HL-60 (cell line): ENCODE data around the gene ITIH4.

Experiments used
- DNase-seq, 2 experiments: peaks; one replicate each; pipeline ENCODE4 v3.0.0-alpha.2; 2010 to 2020; ENCODE audit warnings: low read depth in 1 of 2, low spot score in 1 of 2
- H3K27ac ChIP-seq: fragments of 250-450 bp; sonication (Bioruptor Pico); replicated peaks from 2 replicates; pipeline ENCODE4 v1.5.1; 2020; ENCODE audit warnings: mild to moderate bottlenecking, moderate library complexity
- H3K27me3 ChIP-seq: fragments of 250-450 bp; sonication (Bioruptor Pico); 2 replicates; pipeline ENCODE4 v1.5.1; 2021; ENCODE audit warnings: mild to moderate bottlenecking, moderate library complexity; ENCODE audit not compliant: insufficient read depth, poor library complexity, severe bottlenecking
- H3K4me3 ChIP-seq: replicated peaks from 2 replicates; pipeline ENCODE4 v1.5.1; 2011; ENCODE audit warnings: mild to moderate bottlenecking, control low read depth, low read length; ENCODE audit not compliant: insufficient read depth
- GABPA ChIP-seq: IDR thresholded peaks from 2 replicates; pipeline ENCODE4 v1.6.1; 2012; ENCODE audit warnings: low read depth
- POLR2AphosphoS5 ChIP-seq: IDR thresholded peaks from 2 replicates; pipeline ENCODE4 v1.6.1; 2012; ENCODE audit warnings: low read depth
- SPI1 ChIP-seq: IDR thresholded peaks from 2 replicates; pipeline ENCODE4 v1.6.1; 2012; ENCODE audit warnings: low read depth, mild to moderate bottlenecking, borderline replicate concordance
- TF ChIP-seq, protein P1 (sequence below): IDR thresholded peaks from 2 replicates; pipeline ENCODE4 v1.6.1; 2012; ENCODE audit warnings: low read depth; ENCODE audit not compliant: insufficient replicate concordance
- TF ChIP-seq, protein P2 (sequence below): IDR thresholded peaks from one replicate; pipeline ENCODE4 v1.5.1; 2011; ENCODE audit warnings: low read length, control low read depth, inconsistent platforms; ENCODE audit not compliant: insufficient read depth

Gene ITIH4

GRCh38 chr3:52836986-52837385 lies 6.5 kb upstream of the ITIH4 start:
- no peak overlapping the region for H3K27ac ChIP-seq
- no peak for TF ChIP-seq POLR2AphosphoS5
- TF ChIP-seq GABPA: no peak
- TF ChIP-seq, protein P1, sequence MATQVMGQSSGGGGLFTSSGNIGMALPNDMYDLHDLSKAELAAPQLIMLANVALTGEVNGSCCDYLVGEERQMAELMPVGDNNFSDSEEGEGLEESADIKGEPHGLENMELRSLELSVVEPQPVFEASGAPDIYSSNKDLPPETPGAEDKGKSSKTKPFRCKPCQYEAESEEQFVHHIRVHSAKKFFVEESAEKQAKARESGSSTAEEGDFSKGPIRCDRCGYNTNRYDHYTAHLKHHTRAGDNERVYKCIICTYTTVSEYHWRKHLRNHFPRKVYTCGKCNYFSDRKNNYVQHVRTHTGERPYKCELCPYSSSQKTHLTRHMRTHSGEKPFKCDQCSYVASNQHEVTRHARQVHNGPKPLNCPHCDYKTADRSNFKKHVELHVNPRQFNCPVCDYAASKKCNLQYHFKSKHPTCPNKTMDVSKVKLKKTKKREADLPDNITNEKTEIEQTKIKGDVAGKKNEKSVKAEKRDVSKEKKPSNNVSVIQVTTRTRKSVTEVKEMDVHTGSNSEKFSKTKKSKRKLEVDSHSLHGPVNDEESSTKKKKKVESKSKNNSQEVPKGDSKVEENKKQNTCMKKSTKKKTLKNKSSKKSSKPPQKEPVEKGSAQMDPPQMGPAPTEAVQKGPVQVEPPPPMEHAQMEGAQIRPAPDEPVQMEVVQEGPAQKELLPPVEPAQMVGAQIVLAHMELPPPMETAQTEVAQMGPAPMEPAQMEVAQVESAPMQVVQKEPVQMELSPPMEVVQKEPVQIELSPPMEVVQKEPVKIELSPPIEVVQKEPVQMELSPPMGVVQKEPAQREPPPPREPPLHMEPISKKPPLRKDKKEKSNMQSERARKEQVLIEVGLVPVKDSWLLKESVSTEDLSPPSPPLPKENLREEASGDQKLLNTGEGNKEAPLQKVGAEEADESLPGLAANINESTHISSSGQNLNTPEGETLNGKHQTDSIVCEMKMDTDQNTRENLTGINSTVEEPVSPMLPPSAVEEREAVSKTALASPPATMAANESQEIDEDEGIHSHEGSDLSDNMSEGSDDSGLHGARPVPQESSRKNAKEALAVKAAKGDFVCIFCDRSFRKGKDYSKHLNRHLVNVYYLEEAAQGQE: no peak
- TF ChIP-seq, protein P2, sequence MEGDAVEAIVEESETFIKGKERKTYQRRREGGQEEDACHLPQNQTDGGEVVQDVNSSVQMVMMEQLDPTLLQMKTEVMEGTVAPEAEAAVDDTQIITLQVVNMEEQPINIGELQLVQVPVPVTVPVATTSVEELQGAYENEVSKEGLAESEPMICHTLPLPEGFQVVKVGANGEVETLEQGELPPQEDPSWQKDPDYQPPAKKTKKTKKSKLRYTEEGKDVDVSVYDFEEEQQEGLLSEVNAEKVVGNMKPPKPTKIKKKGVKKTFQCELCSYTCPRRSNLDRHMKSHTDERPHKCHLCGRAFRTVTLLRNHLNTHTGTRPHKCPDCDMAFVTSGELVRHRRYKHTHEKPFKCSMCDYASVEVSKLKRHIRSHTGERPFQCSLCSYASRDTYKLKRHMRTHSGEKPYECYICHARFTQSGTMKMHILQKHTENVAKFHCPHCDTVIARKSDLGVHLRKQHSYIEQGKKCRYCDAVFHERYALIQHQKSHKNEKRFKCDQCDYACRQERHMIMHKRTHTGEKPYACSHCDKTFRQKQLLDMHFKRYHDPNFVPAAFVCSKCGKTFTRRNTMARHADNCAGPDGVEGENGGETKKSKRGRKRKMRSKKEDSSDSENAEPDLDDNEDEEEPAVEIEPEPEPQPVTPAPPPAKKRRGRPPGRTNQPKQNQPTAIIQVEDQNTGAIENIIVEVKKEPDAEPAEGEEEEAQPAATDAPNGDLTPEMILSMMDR: no peak
- no peak for TF ChIP-seq SPI1

GRCh38 chr3:52836471-52836845 lies 6.0 kb upstream of the ITIH4 start:
- Histone ChIP-seq H3K4me3 (no peak overlapping the region), H3K27ac (no peak overlapping the region), H3K27me3 (no peaks in the 10 kb centered on the region)
- no peak for TF ChIP-seq GABPA
- TF ChIP-seq, protein P2: no peak
- TF ChIP-seq SPI1: no peak
- TF ChIP-seq, protein P1: no peak
- TF ChIP-seq POLR2AphosphoS5: no peak
- DNase-seq: no peak

More at GRCh38 chr3:52836986-52837385, 6.5 kb upstream of the ITIH4 start:
- no peak for DNase-seq
- H3K4me3 ChIP-seq: no peak overlapping the region
- H3K27me3 ChIP-seq: no peaks in the 10 kb centered on the region

GRCh38 chr3:52835766-52836470 lies 5.4 kb upstream of the ITIH4 start:
- DNase-seq: no peak
- Histone ChIP-seq H3K27ac (no peak overlapping the region), H3K27me3 (no peaks in the 10 kb centered on the region), H3K4me3 (no peak overlapping the region)
- TF ChIP-seq, protein P1: no peak
- TF ChIP-seq POLR2AphosphoS5 (no peak), GABPA (no peak), SPI1 (no peak)
- TF ChIP-seq, protein P2: no peak
